Measurements from ENCODE around the gene DPPA5. TPM values are rescaled to one million over a fixed set of nuclear protein-coding genes. Genes with fewer than 3 reads are reported as not detected.

The DPPA5 gene
- total and polyA plus RNA-seq, 2 experiments from 2014 or later: 3.0 to 12.9 TPM

DNA sequence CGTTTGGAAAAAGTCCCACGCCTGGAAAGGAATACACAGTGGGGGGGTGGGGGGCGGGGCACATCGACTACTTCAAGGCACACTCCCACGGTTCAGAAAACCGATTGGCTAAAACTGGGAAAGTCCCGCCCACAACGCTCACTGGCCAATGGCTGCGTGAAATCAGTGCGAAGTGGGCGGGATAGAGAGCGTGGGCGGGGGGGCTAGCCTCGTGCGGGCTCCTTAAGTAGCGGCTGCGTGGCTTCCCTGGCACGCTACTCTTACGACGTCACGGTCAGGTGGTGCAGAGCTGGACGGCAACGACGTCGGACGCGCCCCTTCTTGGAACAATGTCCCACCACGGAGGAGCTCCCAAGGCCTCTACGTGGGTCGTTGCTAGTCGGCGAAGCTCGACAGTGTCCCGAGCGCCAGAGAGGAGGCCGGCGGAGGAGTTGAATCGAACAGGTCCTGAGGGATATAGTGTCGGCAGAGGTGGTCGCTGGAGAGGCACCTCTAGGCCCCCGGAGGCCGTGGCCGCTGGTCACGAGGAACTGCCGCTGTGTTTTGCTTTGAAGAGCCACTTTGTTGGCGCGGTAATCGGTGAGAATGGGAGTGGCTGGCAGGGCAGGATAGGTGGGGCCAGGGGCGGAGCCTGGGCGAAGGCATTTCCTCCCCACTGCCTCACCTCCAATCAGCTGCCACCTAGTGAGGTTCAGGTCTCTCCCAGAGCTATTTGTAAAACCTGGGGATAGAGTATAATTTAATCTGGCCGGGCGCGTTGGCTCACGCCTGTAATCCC lies 40.7 kb upstream of the DPPA5 start, which contains the start of gene DDX43 (continued):
- no peak for TF ChIP-seq REST (IDR thresholded peaks at IDR 0.05; ENCODE audit: unreplicated experiment)
- no peak for TF ChIP-seq STAT1 (IDR thresholded peaks at IDR 0.05; ENCODE audit: unreplicated experiment)
- no peak for TF ChIP-seq ZNF114 (CRISPR knock-in tag; IDR thresholded peaks at IDR 0.05)
- TF ChIP-seq POLR2AphosphoS5 (IDR thresholded peaks at IDR 0.05; ENCODE audit: low read depth): no peak
- no peak for TF ChIP-seq CREB1 (CRISPR knock-in tag; IDR thresholded peaks at IDR 0.05; ENCODE audit: low read depth)

GRCh38 chr6:73393278-73393677 lies 39.2 kb upstream of the DPPA5 start:
- Mint-ChIP-seq H3K4me3 (no peak overlapping the region), H3K9me3 (peaks cover under 1% of the 10 kb centered on the region; the same call in 1 of the 3 replicates), H3K27me3 (ENCODE audit: insufficient read depth, low read depth, poor library complexity) (peaks cover 2% of the 10 kb centered on the region), H3K4me1 (peaks cover 10% of the 10 kb centered on the region; the same call in 2 of the 3 replicates), H3K36me3 (ENCODE audit: low read depth) (peaks cover under 1% of the 10 kb centered on the region; the same call in 1 of the 3 replicates), H3K27ac (no peak overlapping the region)
- no peaks in the 10 kb centered on the region for H3K9me2 ChIP-seq (ENCODE audit: insufficient read depth)
- 0 out of 2 replicates have a peak, but pooled peaks cover 9% of the 10 kb centered on the region for H3F3A ChIP-seq (replicated peaks; ENCODE audit: low read depth)
- H3K36me3 ChIP-seq (ENCODE audit: insufficient read depth): no peaks in the 10 kb centered on the region
- ATAC-seq: no peak
- no peaks in the 10 kb centered on the region for H4K20me1 ChIP-seq (replicated peaks; ENCODE audit: insufficient read depth)
- no peak overlapping the region for H2AFZ ChIP-seq
- no peak overlapping the region for H3K4me3 ChIP-seq
- no peak for DNase-seq (ENCODE audit: low spot score)
- peaks cover 4% of the 10 kb centered on the region; the same call in 1 of the 2 replicates for H3K27me3 ChIP-seq (ENCODE audit: insufficient read depth)
- H3K4me1 ChIP-seq (ENCODE audit: insufficient read depth): peaks cover 8% of the 10 kb centered on the region
- H3K4me2 ChIP-seq: no peak overlapping the region
- TF ChIP-seq NANOG (IDR thresholded peaks at IDR 0.05; ENCODE audit: borderline replicate concordance) (no peak), POLR2AphosphoS5 (IDR thresholded peaks at IDR 0.05; ENCODE audit: low read depth) (no peak), JUNB (IDR thresholded peaks at IDR 0.05; ENCODE audit: unreplicated experiment) (no peak), ZNF114 (CRISPR knock-in tag; IDR thresholded peaks at IDR 0.05) (no peak), EZH2phosphoT487 (IDR thresholded peaks at IDR 0.05; ENCODE audit: unreplicated experiment) (no peak), CREB1 (CRISPR knock-in tag; IDR thresholded peaks at IDR 0.05; ENCODE audit: low read depth) (no peak)
- TF ChIP-seq, protein P1, sequence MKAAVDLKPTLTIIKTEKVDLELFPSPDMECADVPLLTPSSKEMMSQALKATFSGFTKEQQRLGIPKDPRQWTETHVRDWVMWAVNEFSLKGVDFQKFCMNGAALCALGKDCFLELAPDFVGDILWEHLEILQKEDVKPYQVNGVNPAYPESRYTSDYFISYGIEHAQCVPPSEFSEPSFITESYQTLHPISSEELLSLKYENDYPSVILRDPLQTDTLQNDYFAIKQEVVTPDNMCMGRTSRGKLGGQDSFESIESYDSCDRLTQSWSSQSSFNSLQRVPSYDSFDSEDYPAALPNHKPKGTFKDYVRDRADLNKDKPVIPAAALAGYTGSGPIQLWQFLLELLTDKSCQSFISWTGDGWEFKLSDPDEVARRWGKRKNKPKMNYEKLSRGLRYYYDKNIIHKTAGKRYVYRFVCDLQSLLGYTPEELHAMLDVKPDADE (IDR thresholded peaks at IDR 0.05): no peak
- TF ChIP-seq, protein P2, sequence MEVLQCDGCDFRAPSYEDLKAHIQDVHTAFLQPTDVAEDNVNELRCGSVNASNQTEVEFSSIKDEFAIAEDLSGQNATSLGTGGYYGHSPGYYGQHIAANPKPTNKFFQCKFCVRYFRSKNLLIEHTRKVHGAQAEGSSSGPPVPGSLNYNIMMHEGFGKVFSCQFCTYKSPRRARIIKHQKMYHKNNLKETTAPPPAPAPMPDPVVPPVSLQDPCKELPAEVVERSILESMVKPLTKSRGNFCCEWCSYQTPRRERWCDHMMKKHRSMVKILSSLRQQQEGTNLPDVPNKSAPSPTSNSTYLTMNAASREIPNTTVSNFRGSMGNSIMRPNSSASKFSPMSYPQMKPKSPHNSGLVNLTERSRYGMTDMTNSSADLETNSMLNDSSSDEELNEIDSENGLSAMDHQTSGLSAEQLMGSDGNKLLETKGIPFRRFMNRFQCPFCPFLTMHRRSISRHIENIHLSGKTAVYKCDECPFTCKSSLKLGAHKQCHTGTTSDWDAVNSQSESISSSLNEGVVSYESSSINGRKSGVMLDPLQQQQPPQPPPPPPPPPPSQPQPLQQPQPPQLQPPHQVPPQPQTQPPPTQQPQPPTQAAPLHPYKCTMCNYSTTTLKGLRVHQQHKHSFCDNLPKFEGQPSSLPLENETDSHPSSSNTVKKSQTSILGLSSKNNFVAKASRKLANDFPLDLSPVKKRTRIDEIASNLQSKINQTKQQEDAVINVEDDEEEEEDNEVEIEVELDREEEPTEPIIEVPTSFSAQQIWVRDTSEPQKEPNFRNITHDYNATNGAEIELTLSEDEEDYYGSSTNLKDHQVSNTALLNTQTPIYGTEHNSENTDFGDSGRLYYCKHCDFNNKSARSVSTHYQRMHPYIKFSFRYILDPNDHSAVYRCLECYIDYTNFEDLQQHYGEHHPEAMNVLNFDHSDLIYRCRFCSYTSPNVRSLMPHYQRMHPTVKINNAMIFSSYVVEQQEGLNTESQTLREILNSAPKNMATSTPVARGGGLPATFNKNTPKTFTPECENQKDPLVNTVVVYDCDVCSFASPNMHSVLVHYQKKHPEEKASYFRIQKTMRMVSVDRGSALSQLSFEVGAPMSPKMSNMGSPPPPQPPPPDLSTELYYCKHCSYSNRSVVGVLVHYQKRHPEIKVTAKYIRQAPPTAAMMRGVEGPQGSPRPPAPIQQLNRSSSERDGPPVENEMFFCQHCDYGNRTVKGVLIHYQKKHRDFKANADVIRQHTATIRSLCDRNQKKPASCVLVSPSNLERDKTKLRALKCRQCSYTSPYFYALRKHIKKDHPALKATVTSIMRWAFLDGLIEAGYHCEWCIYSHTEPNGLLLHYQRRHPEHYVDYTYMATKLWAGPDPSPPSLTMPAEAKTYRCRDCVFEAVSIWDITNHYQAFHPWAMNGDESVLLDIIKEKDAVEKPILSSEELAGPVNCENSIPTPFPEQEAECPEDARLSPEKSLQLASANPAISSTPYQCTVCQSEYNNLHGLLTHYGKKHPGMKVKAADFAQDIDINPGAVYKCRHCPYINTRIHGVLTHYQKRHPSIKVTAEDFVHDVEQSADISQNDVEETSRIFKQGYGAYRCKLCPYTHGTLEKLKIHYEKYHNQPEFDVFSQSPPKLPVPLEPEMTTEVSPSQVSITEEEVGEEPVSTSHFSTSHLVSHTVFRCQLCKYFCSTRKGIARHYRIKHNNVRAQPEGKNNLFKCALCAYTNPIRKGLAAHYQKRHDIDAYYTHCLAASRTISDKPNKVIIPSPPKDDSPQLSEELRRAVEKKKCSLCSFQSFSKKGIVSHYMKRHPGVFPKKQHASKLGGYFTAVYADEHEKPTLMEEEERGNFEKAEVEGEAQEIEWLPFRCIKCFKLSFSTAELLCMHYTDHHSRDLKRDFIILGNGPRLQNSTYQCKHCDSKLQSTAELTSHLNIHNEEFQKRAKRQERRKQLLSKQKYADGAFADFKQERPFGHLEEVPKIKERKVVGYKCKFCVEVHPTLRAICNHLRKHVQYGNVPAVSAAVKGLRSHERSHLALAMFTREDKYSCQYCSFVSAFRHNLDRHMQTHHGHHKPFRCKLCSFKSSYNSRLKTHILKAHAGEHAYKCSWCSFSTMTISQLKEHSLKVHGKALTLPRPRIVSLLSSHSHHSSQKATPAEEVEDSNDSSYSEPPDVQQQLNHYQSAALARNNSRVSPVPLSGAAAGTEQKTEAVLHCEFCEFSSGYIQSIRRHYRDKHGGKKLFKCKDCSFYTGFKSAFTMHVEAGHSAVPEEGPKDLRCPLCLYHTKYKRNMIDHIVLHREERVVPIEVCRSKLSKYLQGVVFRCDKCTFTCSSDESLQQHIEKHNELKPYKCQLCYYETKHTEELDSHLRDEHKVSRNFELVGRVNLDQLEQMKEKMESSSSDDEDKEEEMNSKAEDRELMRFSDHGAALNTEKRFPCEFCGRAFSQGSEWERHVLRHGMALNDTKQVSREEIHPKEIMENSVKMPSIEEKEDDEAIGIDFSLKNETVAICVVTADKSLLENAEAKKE (CRISPR knock-in tag; IDR thresholded peaks at IDR 0.05): no peak
- no peaks in the 10 kb centered on the region for H3K79me2 ChIP-seq (replicated peaks; ENCODE audit: insufficient read depth)
- no peak overlapping the region for H3K27ac ChIP-seq (ENCODE audit: low read depth)
